Astrocyte of the cerebellum (primary cell): ENCODE data around the gene ZNF608.

Experiments used
- DNase-seq: peaks from one replicate; pipeline ENCODE4 v3.0.0-alpha.2; 2011; ENCODE audit warnings: low read depth
- H3K4me3 ChIP-seq: 2 replicates; pipeline ENCODE4 v1.5.1; 2011; ENCODE audit warnings: mild to moderate bottlenecking, low read depth, low read length, moderate library complexity
- in situ Hi-C: cut with HindIII; loops from 2 replicates; pipeline ENCODE4 v1.10.0; 2017; ENCODE audit warnings: low sequenced_read_pairs
- TF ChIP-seq, protein P1 (sequence below): IDR thresholded peaks from 2 replicates; pipeline ENCODE4 v1.5.1; 2012; ENCODE audit warnings: low read length, low read depth, moderate library complexity, mild to moderate bottlenecking; ENCODE audit errors: missing control alignments

The ZNF608 gene

DNA sequence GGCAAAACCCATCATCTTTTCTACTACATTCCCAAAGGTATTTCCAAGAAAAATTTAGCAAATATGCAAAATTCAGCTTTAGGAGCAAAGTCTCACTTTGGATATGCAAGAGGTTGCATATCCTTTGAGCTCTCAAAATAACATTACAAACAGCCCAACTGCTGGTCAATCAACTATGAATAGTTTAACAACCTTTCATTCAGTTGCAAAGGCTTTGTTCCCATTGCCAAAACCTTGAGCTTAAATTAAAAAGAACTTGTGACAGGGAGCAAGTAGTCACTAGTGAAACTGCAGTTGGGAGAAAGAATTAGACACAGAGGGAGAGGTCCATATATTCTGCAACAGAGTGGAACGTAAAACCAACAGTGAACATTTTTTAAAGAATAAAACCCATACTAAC is 8.8 kb downstream of the ZNF608 start:
- H3K4me3 ChIP-seq: no peak overlapping the region
- TF ChIP-seq, protein P1, sequence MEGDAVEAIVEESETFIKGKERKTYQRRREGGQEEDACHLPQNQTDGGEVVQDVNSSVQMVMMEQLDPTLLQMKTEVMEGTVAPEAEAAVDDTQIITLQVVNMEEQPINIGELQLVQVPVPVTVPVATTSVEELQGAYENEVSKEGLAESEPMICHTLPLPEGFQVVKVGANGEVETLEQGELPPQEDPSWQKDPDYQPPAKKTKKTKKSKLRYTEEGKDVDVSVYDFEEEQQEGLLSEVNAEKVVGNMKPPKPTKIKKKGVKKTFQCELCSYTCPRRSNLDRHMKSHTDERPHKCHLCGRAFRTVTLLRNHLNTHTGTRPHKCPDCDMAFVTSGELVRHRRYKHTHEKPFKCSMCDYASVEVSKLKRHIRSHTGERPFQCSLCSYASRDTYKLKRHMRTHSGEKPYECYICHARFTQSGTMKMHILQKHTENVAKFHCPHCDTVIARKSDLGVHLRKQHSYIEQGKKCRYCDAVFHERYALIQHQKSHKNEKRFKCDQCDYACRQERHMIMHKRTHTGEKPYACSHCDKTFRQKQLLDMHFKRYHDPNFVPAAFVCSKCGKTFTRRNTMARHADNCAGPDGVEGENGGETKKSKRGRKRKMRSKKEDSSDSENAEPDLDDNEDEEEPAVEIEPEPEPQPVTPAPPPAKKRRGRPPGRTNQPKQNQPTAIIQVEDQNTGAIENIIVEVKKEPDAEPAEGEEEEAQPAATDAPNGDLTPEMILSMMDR: no peak
- in situ Hi-C loops: no loop called here
- no peak for DNase-seq

DNA sequence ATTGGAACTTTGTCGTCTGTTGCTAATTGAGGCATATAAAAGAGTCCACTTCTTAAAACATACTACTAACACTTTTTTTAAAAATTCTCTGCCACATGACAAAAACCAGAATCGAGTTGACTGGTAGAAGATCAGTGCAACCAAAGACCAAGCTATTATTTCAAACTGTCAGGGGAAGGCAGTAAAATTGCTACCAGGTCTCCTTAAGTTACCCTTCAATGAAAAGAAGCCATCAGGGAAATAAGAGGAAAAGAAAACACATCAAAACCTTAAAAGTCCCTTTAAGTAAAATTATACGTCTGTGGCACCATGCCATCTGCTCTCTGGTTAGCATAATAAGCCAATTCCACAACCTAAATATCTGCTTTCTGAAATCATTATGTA is 9.6 kb downstream of the ZNF608 start:
- DNase-seq: no peak
- TF ChIP-seq, protein P1: no peak
- in situ Hi-C loops: no loop called here
- no peak overlapping the region for H3K4me3 ChIP-seq

DNA sequence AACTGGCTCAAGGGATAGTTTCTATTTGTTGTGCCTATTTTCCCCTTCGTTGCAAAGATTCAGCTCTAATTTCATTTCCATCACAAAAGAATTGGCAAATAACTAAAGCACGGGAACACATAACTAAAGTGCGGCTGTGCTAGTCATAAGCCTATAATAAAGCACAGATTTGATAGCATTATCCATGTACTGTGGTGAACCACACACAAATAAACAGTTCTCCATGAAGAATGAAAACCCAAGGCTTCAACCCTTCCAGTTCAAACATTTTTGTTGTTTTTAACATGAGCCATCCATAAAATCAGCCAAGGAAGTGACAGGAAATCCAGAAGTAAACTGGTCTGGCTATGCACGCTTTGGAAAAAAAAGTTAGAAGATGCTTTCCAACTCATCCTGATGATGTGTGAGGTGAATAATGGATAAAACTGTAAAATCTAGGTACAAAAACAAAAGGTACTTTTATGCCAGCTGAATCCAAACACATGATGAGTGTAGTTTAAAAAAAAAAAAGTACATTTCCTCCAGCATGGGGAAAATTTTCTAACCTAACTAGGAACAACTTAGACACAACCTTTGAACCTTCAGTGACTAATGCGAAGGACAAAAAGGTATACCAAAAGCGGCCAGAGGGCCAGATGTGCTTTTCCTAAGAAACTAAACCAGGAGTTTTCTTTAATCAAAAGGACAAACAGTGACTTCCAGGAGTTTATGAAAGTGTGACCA is 10.2 kb downstream of the ZNF608 start:
- no peak overlapping the region for H3K4me3 ChIP-seq
- in situ Hi-C loops: no loop called here
- TF ChIP-seq, protein P1: no peak
- peak; percentile 96 for DNase-seq

DNA sequence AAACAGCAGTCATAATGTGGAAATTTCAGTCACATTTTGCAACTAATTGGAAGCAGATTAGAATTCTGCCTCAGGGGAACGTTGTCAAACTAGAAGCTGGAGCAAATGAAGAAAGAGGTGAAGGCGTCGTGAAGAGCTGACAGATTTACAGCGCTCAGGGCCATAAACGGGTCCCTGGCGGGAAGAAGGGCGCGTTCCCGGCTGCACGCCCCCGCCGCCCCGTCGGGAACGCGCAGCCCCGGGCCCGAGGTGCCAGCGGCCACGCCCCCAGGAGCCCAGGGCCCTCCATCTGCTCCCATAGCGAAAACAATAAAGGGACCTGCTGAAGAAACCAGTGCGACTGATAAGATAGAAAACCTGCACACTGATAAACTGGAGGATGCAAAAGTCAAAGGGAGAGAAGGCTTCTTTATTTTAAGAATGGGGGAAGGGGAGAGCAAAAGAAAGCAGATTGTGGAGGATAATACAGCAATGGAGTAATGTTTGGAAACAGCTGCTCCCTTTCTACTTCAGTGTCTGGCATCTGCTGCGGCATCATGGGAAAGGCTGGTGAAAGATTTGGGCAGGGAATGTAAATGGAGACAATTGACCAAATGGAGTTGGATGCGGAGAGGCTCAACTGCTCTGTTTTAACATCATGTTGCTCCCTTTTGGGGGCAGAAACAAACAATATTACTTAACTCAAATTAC is 11.1 kb downstream of the ZNF608 start:
- TF ChIP-seq, protein P1: no peak
- peak overlapping the region; percentile 22 for H3K4me3 ChIP-seq
- no peak for DNase-seq
- in situ Hi-C loops: no loop called here

DNA sequence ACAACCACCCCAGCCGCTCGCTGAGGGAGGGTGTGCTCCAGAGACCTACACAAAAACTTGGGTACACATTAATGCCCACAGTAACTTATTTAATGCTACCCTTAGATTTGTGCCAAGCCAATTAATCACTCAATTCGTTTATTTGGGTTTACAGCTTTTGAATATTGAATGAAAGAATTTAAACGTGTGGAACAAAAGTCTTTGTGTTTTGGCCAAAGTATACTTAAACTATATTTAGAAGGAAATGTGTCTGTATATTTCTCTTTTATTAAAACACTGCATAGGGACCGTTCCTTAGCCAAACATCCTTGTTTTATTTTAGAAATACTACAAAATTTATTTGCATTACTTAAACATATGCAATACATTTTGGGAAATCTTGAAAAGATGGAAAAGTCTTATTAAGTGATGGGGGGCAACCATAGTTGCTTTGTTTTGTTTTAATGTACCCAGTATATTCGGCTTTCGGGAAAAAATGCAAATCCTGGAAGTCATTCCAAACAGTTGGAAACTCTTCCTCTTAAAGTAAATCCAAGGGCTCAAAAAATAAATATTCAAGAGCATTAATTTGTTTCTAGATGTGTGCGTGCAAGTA is 11.8 kb downstream of the ZNF608 start:
- in situ Hi-C loops: no loop called here
- TF ChIP-seq, protein P1: no peak
- no peak overlapping the region for H3K4me3 ChIP-seq
- no peak for DNase-seq

DNA sequence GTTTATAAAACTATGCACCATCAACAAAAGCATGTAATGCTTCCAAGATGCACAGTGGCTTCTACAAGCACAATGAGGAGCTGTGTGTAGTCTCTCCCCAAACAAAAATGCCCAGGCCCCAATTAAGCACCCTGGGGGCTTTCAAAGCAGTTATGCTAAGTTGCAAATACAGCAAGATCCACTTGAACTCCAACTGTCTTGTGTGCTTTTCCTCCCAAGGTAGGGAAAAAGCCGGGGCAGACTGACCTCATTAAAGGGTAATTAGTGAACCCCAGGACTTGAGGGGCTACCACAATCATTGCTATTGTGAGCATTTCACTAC is 13.1 kb downstream of the ZNF608 start:
- DNase-seq: no peak
- TF ChIP-seq, protein P1: no peak
- no peak overlapping the region for H3K4me3 ChIP-seq
- in situ Hi-C loops: no loop called here
